ENCODE results near the gene ARPIN. TPM values are rescaled to one million over a fixed set of nuclear protein-coding genes. Genes with fewer than 3 reads are reported as not detected.

The ARPIN gene
- total and polyA plus RNA-seq, 10 of the 15 experiments (the other 5 are each of a cell fraction or from before 2014, with no cell fraction given), result 0.02 to 0.04 TPM; not detected in 8

- no peak for TF ChIP-seq CBFB (IDR thresholded peaks at IDR 0.05; ENCODE audit: low read depth)
These were observed 15.7 kb upstream of the ARPIN start (continued) for GRCh38 chr15:89928421-89928820.

DNA sequence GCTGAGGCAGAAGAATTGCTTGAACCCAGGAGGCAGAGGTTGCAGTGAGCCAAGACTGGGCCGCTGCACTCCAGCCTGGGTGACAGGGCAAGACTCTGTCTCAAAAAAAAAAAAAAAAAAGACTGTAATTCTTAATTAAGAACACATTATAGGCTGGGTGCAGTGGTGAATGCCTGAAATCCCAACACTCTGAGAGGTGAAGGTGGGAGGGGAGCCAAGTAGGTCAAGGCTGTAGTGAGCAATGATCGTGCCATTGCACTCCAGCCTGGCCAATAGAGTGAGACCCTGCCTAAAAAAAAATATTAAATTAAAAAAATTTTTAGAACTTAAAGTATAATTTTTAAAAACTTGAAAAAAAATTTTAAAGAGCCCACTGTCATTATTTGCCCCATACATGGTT, 13.4 kb upstream of the ARPIN start:
- Histone ChIP-seq H3K27me3 (replicated peaks in 1 of 2; ENCODE audit: control insufficient read depth in 2 of 2, insufficient read depth in 2 of 2, low read length in 1 of 2) (no peaks in the 10 kb centered on the region), H4K20me1 (ENCODE audit: control insufficient read depth, insufficient read depth) (no peaks in the 10 kb centered on the region), H3K27ac (ENCODE audit: control insufficient read depth, insufficient read depth) (no peak overlapping the region), H3K79me2 (ENCODE audit: control insufficient read depth, insufficient read depth, low read length) (no peaks in the 10 kb centered on the region), H3K4me3 (no peak overlapping the region), H3K4me2 (ENCODE audit: control insufficient read depth, insufficient read depth) (no peak overlapping the region), H3K9ac (ENCODE audit: control insufficient read depth, insufficient read depth, low read length) (no peak overlapping the region), H2AFZ (ENCODE audit: control insufficient read depth, low read depth, low read length) (no peak overlapping the region), H3K9me3 (replicated peaks; ENCODE audit: control insufficient read depth, insufficient read depth, low read length) (no peaks in the 10 kb centered on the region), H3K36me3 (ENCODE audit: control insufficient read depth in 2 of 2, insufficient read depth in 2 of 2, low read length in 1 of 2) (no peaks in the 10 kb centered on the region), H3K4me1 (ENCODE audit: control insufficient read depth, insufficient read depth, low read length) (no peaks in the 10 kb centered on the region)
- intact Hi-C loops (cut with micrococcal nuclease; ENCODE audit: unreplicated experiment) (no loop called here), in situ Hi-C loops (cut with MboI) (no loop called here)
- DNase-seq (ENCODE audit: low read depth, low spot score) (no peak), ATAC-seq (no peak), FAIRE-seq (no peak)
- RAD21 ChIA-PET (ENCODE audit: unreplicated experiment), result no interaction called here
- 92% methylated on average over 1 of the region's 2 CpGs for WGBS (ENCODE audit: insufficient coverage, insufficient replicate concordance, low lambda C conversion rate, missing lambda C conversion rate)
- BruUV-seq (replicated peaks), result no TSS peak
- POLR2A ChIA-PET, result interaction anchor here (0.7 kb wide), 1 partner anchor 238 kb away, joined by 3 read pairs; no protein-coding TSS in a partner anchor
- SMC1A ChIA-PET (ENCODE audit: uncharacterized antibody, unreplicated experiment), result interaction anchor here (0.7 to 1.6 kb wide), 3 partner anchors 12 to 176 kb away, joined by 3 to 5 read pairs (median 4); no protein-coding TSS in a partner anchor
- CTCF ChIA-PET, result no interaction called here
- TF ChIP-seq REST (IDR thresholded peaks at IDR 0.05; ENCODE audit: low read depth, low read length), result no peak
- TF ChIP-seq, protein P1, sequence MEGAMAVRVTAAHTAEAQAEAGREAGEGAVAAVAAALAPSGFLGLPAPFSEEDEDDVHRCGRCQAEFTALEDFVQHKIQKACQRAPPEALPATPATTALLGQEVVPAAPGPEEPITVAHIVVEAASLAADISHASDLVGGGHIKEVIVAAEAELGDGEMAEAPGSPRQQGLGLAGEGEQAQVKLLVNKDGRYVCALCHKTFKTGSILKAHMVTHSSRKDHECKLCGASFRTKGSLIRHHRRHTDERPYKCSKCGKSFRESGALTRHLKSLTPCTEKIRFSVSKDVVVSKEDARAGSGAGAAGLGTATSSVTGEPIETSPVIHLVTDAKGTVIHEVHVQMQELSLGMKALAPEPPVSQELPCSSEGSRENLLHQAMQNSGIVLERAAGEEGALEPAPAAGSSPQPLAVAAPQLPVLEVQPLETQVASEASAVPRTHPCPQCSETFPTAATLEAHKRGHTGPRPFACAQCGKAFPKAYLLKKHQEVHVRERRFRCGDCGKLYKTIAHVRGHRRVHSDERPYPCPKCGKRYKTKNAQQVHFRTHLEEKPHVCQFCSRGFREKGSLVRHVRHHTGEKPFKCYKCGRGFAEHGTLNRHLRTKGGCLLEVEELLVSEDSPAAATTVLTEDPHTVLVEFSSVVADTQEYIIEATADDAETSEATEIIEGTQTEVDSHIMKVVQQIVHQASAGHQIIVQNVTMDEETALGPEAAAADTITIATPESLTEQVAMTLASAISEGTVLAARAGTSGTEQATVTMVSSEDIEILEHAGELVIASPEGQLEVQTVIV (IDR thresholded peaks at IDR 0.05; ENCODE audit: borderline replicate concordance, partially characterized antibody), result no peak
- no peak for TF ChIP-seq RAD21 (IDR thresholded peaks at IDR 0.05; ENCODE audit: insufficient read depth, low read depth, low read length)
- no peak for TF ChIP-seq ZBTB4 (CRISPR knock-in tag; IDR thresholded peaks at IDR 0.05)
- no peak for TF ChIP-seq GATAD2B (conservative IDR thresholded peaks at IDR 0.05; ENCODE audit: low read depth)
- no peak for TF ChIP-seq EZH2 (IDR thresholded peaks at IDR 0.05; ENCODE audit: borderline replicate concordance, control insufficient read depth, low read depth, low read length)
- TF ChIP-seq RFX5 (IDR thresholded peaks at IDR 0.05; ENCODE audit: low read depth, low read length), result no peak
- TF ChIP-seq, protein P2, sequence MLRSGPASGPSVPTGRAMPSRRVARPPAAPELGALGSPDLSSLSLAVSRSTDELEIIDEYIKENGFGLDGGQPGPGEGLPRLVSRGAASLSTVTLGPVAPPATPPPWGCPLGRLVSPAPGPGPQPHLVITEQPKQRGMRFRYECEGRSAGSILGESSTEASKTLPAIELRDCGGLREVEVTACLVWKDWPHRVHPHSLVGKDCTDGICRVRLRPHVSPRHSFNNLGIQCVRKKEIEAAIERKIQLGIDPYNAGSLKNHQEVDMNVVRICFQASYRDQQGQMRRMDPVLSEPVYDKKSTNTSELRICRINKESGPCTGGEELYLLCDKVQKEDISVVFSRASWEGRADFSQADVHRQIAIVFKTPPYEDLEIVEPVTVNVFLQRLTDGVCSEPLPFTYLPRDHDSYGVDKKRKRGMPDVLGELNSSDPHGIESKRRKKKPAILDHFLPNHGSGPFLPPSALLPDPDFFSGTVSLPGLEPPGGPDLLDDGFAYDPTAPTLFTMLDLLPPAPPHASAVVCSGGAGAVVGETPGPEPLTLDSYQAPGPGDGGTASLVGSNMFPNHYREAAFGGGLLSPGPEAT (IDR thresholded peaks at IDR 0.05; ENCODE audit: low read depth), result no peak
